GM19324 (cell line): ENCODE results near the gene LRRTM1.

Experiments
- ATAC-seq: cut with Tn5 transposase; IDR thresholded peaks from one replicate; pipeline ENCODE4 v1.9.1; 2021; ENCODE audit warnings: mild to moderate bottlenecking, moderate library complexity; ENCODE audit not compliant: unreplicated experiment, low FRiP score

Gene LRRTM1

GRCh38 chr2:80252294-80252986 is 52.1 kb downstream of the LRRTM1 start:
- no peak for ATAC-seq
